ENCODE results near the gene NTRK3.

DNA sequence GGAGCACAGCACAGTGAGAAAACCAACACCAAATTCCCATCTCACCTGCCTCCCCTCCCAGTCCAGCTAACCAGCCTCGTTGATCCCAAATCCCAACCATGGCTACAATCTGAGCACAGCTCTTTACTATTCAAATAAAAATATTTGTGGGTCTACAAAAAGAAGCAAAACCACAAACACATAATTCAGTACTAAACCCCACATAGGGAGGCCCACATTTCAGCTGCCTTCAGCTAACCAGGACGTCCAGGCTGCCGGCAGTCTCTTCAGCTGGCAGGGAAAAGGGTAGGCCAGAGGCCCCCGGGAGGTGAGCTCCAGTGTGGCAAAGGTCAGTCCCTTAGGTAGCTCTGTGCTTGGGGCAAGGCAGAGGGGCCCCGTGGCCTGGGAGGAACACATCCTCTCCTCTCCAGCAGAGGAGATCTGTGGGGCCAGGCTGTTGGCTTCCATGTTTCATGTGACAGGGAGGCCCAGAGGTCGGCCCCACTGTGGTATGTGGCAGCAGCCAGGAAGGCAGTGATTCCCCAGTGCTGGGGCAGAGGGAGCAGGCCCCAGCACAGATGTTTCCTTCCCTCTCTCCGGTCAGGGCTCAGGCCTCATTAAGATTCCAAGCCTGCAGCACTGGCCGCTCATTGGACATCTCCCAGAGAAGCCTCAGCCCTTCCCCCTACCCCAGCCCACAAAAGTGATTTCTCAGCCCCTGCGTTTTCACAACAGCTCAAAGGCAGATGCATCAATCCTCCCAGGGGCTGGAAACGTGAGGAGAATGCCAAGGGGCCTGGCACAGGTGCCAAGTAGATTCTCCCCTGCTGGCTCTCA, 381.4 kb downstream of the NTRK3 start:
- TF ChIP-seq, protein P1, sequence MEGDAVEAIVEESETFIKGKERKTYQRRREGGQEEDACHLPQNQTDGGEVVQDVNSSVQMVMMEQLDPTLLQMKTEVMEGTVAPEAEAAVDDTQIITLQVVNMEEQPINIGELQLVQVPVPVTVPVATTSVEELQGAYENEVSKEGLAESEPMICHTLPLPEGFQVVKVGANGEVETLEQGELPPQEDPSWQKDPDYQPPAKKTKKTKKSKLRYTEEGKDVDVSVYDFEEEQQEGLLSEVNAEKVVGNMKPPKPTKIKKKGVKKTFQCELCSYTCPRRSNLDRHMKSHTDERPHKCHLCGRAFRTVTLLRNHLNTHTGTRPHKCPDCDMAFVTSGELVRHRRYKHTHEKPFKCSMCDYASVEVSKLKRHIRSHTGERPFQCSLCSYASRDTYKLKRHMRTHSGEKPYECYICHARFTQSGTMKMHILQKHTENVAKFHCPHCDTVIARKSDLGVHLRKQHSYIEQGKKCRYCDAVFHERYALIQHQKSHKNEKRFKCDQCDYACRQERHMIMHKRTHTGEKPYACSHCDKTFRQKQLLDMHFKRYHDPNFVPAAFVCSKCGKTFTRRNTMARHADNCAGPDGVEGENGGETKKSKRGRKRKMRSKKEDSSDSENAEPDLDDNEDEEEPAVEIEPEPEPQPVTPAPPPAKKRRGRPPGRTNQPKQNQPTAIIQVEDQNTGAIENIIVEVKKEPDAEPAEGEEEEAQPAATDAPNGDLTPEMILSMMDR (conservative IDR thresholded peaks at IDR 0.05), result no peak
- TF ChIP-seq EZH2 (IDR thresholded peaks at IDR 0.05; ENCODE audit: low read depth), result no peak

Data from PC-9 (cell line).